Parathyroid adenoma (tissue), 2 donors: ENCODE measurements around the gene NRXN3.

ENCODE experiments used
- H2AFZ ChIP-seq: fragments of 300-600 bp; sonication (generic); one replicate; pipeline ENCODE4 v1.7.0; 2017; ENCODE audit warnings: antibody characterized with exemption, mild to moderate bottlenecking
- H3K27ac ChIP-seq: fragments of 300-600 bp; sonication (generic); one replicate; pipeline ENCODE4 v1.7.0; 2017
- H3K27me3 ChIP-seq: fragments of 300-600 bp; sonication (generic); one replicate; pipeline ENCODE4 v1.7.0; 2017; ENCODE audit warnings: low read length; ENCODE audit not compliant: control insufficient read depth, insufficient read depth
- H3K36me3 ChIP-seq: fragments of 300-600 bp; sonication (generic); one replicate; pipeline ENCODE4 v1.7.0; 2017; ENCODE audit warnings: low read length; ENCODE audit not compliant: control insufficient read depth, insufficient read depth
- H3K4me1 ChIP-seq: fragments of 300-600 bp; sonication (generic); one replicate; pipeline ENCODE4 v1.7.0; 2017; ENCODE audit warnings: control low read depth
- H3K4me2 ChIP-seq: fragments of 300-600 bp; sonication (generic); one replicate; pipeline ENCODE4 v1.7.0; 2017; ENCODE audit warnings: low read length
- H3K4me3 ChIP-seq: fragments of 300-600 bp; sonication (generic); one replicate; pipeline ENCODE4 v1.7.0; 2017; ENCODE audit warnings: low read depth, low read length
- H3K79me2 ChIP-seq: fragments of 300-600 bp; sonication (generic); one replicate; pipeline ENCODE4 v1.7.0; 2017; ENCODE audit warnings: control low read depth
- H3K9ac ChIP-seq: fragments of 300-600 bp; sonication (generic); one replicate; pipeline ENCODE4 v1.7.0; 2017; ENCODE audit warnings: mild to moderate bottlenecking
- H3K9me3 ChIP-seq: fragments of 300-600 bp; sonication (generic); one replicate; pipeline ENCODE4 v1.7.0; 2017; ENCODE audit warnings: low read length; ENCODE audit not compliant: control insufficient read depth
- CTCF ChIP-seq: fragments of 300-600 bp; sonication (generic); IDR thresholded peaks from one replicate; pipeline ENCODE4 v1.7.0; 2017; ENCODE audit warnings: antibody characterized with exemption, mild to moderate bottlenecking
- donor health status: primary hyperparathyroidism.

NRXN3 gene

GRCh38 chr14:79467835-79468234 lies 1297.7 kb downstream of the NRXN3 start:
- Histone ChIP-seq H3K9me3 (no peaks in the 10 kb centered on the region), H3K4me3 (no peak overlapping the region), H3K36me3 (no peaks in the 10 kb centered on the region), H3K27me3 (no peaks in the 10 kb centered on the region), H3K4me1 (peaks cover 4% of the 10 kb centered on the region), H3K4me2 (no peak overlapping the region), H3K27ac (no peak overlapping the region), H3K79me2 (peaks cover 11% of the 10 kb centered on the region), H3K9ac (no peak overlapping the region), H2AFZ (no peak overlapping the region)
- no peak for TF ChIP-seq CTCF

GRCh38 chr14:79468486-79468885 lies 1298.3 kb downstream of the NRXN3 start:
- H3K4me2 ChIP-seq: no peak overlapping the region
- peaks cover 12% of the 10 kb centered on the region for H3K79me2 ChIP-seq
- H3K4me3 ChIP-seq: no peak overlapping the region
- H3K27ac ChIP-seq: no peak overlapping the region
- H3K9ac ChIP-seq: no peak overlapping the region
- H3K36me3 ChIP-seq: no peaks in the 10 kb centered on the region
- H3K4me1 ChIP-seq: peaks cover 7% of the 10 kb centered on the region
- H3K27me3 ChIP-seq: no peaks in the 10 kb centered on the region
- no peaks in the 10 kb centered on the region for H3K9me3 ChIP-seq
- no peak overlapping the region for H2AFZ ChIP-seq
- TF ChIP-seq CTCF: no peak

GRCh38 chr14:79473651-79474050 lies 1303.5 kb downstream of the NRXN3 start:
- Histone ChIP-seq H2AFZ (no peak overlapping the region), H3K4me3 (no peak overlapping the region), H3K36me3 (no peaks in the 10 kb centered on the region), H3K79me2 (peaks cover 23% of the 10 kb centered on the region), H3K4me1 (peaks cover 7% of the 10 kb centered on the region), H3K4me2 (no peak overlapping the region), H3K27me3 (no peaks in the 10 kb centered on the region), H3K9me3 (no peaks in the 10 kb centered on the region), H3K9ac (no peak overlapping the region), H3K27ac (no peak overlapping the region)
- no peak for TF ChIP-seq CTCF

GRCh38 chr14:79475887-79476532 lies 1305.8 kb downstream of the NRXN3 start:
- TF ChIP-seq CTCF: no peak
- Histone ChIP-seq H3K9me3 (no peaks in the 10 kb centered on the region), H3K79me2 (peaks cover 33% of the 10 kb centered on the region), H3K27ac (no peak overlapping the region), H3K9ac (no peak overlapping the region), H3K4me3 (no peak overlapping the region), H3K4me1 (peaks cover 7% of the 10 kb centered on the region), H2AFZ (no peak overlapping the region), H3K27me3 (no peaks in the 10 kb centered on the region), H3K36me3 (no peaks in the 10 kb centered on the region), H3K4me2 (no peak overlapping the region)

GRCh38 chr14:79476552-79476951 lies 1306.4 kb downstream of the NRXN3 start:
- H3K27ac ChIP-seq: no peak overlapping the region
- no peaks in the 10 kb centered on the region for H3K27me3 ChIP-seq
- H3K4me3 ChIP-seq: no peak overlapping the region
- no peak overlapping the region for H3K4me2 ChIP-seq
- H3K79me2 ChIP-seq: peaks cover 31% of the 10 kb centered on the region
- H3K9ac ChIP-seq: no peak overlapping the region
- peaks cover 7% of the 10 kb centered on the region for H3K4me1 ChIP-seq
- no peak for TF ChIP-seq CTCF
- no peaks in the 10 kb centered on the region for H3K9me3 ChIP-seq
- no peaks in the 10 kb centered on the region for H3K36me3 ChIP-seq
- no peak overlapping the region for H2AFZ ChIP-seq
